ENCODE data around the gene USP16. TPM values are rescaled to one million over a fixed set of nuclear protein-coding genes. Genes with fewer than 3 reads are reported as not detected.
"Not testable (repeated sequence)": the region's sequence is repeated elsewhere in the genome, so short reads cannot be mapped to it uniquely, and the experiment has no call there.

USP16 gene
- 64.0 TPM for total RNA-seq

GRCh38 chr21:29024474-29025327 is at the start of gene USP16:
TSS of gene USP16 (plus strand) at chr21:29024668. CDS start at chr21:29027914, 3,246 bp downstream.
- H3K27me3 ChIP-seq (ENCODE audit: insufficient read depth, low read length), result no peaks in the 10 kb centered on the region
- no peaks in the 10 kb centered on the region for H3K9me3 ChIP-seq (ENCODE audit: low read depth, low read length)
- H3K4me1 ChIP-seq (ENCODE audit: insufficient read depth, low read length), result peaks cover 43% of the 10 kb centered on the region
- peak within 1 kb of the TSS; percentile 80 for H3K4me3 ChIP-seq (ENCODE audit: low read length)

GRCh38 chr21:28975397-28975796 is 49.1 kb upstream of the USP16 start:
- Histone ChIP-seq H3K4me1 (ENCODE audit: insufficient read depth, low read length) (no peaks in the 10 kb centered on the region), H3K4me3 (ENCODE audit: low read length) (no peak overlapping the region), H3K9me3 (ENCODE audit: low read depth, low read length) (no peaks in the 10 kb centered on the region), H3K27me3 (ENCODE audit: insufficient read depth, low read length) (no peaks in the 10 kb centered on the region)

- Histone ChIP-seq H3K9me3 (ENCODE audit: low read depth, low read length) (no peaks in the 10 kb centered on the region), H3K4me1 (ENCODE audit: insufficient read depth, low read length) (no peaks in the 10 kb centered on the region), H3K4me3 (ENCODE audit: low read length) (no peak overlapping the region), H3K27me3 (ENCODE audit: insufficient read depth, low read length) (no peaks in the 10 kb centered on the region)
Observed at GRCh38 chr21:28979092-28979491, 45.4 kb upstream of the USP16 start.

- Histone ChIP-seq H3K9me3 (ENCODE audit: low read depth, low read length) (no peaks in the 10 kb centered on the region), H3K4me1 (ENCODE audit: insufficient read depth, low read length) (no peaks in the 10 kb centered on the region), H3K27me3 (ENCODE audit: insufficient read depth, low read length) (no peaks in the 10 kb centered on the region), H3K4me3 (ENCODE audit: low read length) (no peak overlapping the region)
Observed at GRCh38 chr21:28982637-28983036, 41.8 kb upstream of the USP16 start.

GRCh38 chr21:28986677-28987076 is 37.8 kb upstream of the USP16 start:
- H3K27me3 ChIP-seq (ENCODE audit: insufficient read depth, low read length), result no peaks in the 10 kb centered on the region
- no peaks in the 10 kb centered on the region for H3K9me3 ChIP-seq (ENCODE audit: low read depth, low read length)
- peaks cover 13% of the 10 kb centered on the region for H3K4me1 ChIP-seq (ENCODE audit: insufficient read depth, low read length)
- H3K4me3 ChIP-seq (ENCODE audit: low read length), result no peak overlapping the region

- peaks cover 22% of the 10 kb centered on the region for H3K4me1 ChIP-seq (ENCODE audit: insufficient read depth, low read length)
- not testable (repeated sequence) for H3K4me3 ChIP-seq (ENCODE audit: low read length); H3K27me3 ChIP-seq (ENCODE audit: insufficient read depth, low read length); H3K9me3 ChIP-seq (ENCODE audit: low read depth, low read length)
Observed at GRCh38 chr21:28988146-28988545, 36.3 kb upstream of the USP16 start.

- Histone ChIP-seq H3K9me3 (ENCODE audit: low read depth, low read length) (no peaks in the 10 kb centered on the region), H3K4me3 (ENCODE audit: low read length) (peak overlapping the region; percentile 98), H3K4me1 (ENCODE audit: insufficient read depth, low read length) (peaks cover 26% of the 10 kb centered on the region), H3K27me3 (ENCODE audit: insufficient read depth, low read length) (no peaks in the 10 kb centered on the region)
Observed at GRCh38 chr21:28991861-28992525, 32.5 kb upstream of the USP16 start.

- Histone ChIP-seq H3K4me1 (ENCODE audit: insufficient read depth, low read length) (peaks cover 26% of the 10 kb centered on the region), H3K4me3 (ENCODE audit: low read length) (peak within 1 kb of the TSS; percentile 98), H3K9me3 (ENCODE audit: low read depth, low read length) (no peaks in the 10 kb centered on the region), H3K27me3 (ENCODE audit: insufficient read depth, low read length) (no peaks in the 10 kb centered on the region)
Observed at GRCh38 chr21:28992526-28993292, 31.8 kb upstream of the USP16 start, which contains the start of gene LTN1. TSS of gene LTN1 (minus strand) at chr21:28992877. CDS start at chr21:28992805, 72 bp downstream.

GRCh38 chr21:28993293-28993629 is 31.2 kb upstream of the USP16 start:
- Histone ChIP-seq H3K9me3 (ENCODE audit: low read depth, low read length) (no peaks in the 10 kb centered on the region), H3K4me3 (ENCODE audit: low read length) (peak overlapping the region; percentile 98), H3K27me3 (ENCODE audit: insufficient read depth, low read length) (no peaks in the 10 kb centered on the region), H3K4me1 (ENCODE audit: insufficient read depth, low read length) (peaks cover 26% of the 10 kb centered on the region)

- no peaks in the 10 kb centered on the region for H3K27me3 ChIP-seq (ENCODE audit: insufficient read depth, low read length)
- no peaks in the 10 kb centered on the region for H3K9me3 ChIP-seq (ENCODE audit: low read depth, low read length)
- H3K4me1 ChIP-seq (ENCODE audit: insufficient read depth, low read length), result peaks cover 11% of the 10 kb centered on the region
- peak overlapping the region; percentile 79 for H3K4me3 ChIP-seq (ENCODE audit: low read length)
Observed at GRCh38 chr21:29002442-29003144, 21.9 kb upstream of the USP16 start.

- Histone ChIP-seq H3K27me3 (ENCODE audit: insufficient read depth, low read length) (no peaks in the 10 kb centered on the region), H3K9me3 (ENCODE audit: low read depth, low read length) (no peaks in the 10 kb centered on the region), H3K4me1 (ENCODE audit: insufficient read depth, low read length) (peaks cover 11% of the 10 kb centered on the region), H3K4me3 (ENCODE audit: low read length) (no peak overlapping the region)
Observed at GRCh38 chr21:29005696-29006095, 18.8 kb upstream of the USP16 start.

- Histone ChIP-seq H3K4me3 (ENCODE audit: low read length) (no peak overlapping the region), H3K27me3 (ENCODE audit: insufficient read depth, low read length) (no peaks in the 10 kb centered on the region), H3K9me3 (ENCODE audit: low read depth, low read length) (no peaks in the 10 kb centered on the region), H3K4me1 (ENCODE audit: insufficient read depth, low read length) (peaks cover 11% of the 10 kb centered on the region)
Observed at GRCh38 chr21:29007135-29007534, 17.3 kb upstream of the USP16 start.

GRCh38 chr21:29007810-29008209 is 16.7 kb upstream of the USP16 start:
- peaks cover 7% of the 10 kb centered on the region for H3K4me1 ChIP-seq (ENCODE audit: insufficient read depth, low read length)
- H3K27me3 ChIP-seq (ENCODE audit: insufficient read depth, low read length), result no peaks in the 10 kb centered on the region
- H3K4me3 ChIP-seq (ENCODE audit: low read length), result no peak overlapping the region
- no peaks in the 10 kb centered on the region for H3K9me3 ChIP-seq (ENCODE audit: low read depth, low read length)

GRCh38 chr21:29008367-29008766 is 16.1 kb upstream of the USP16 start:
- no peaks in the 10 kb centered on the region for H3K9me3 ChIP-seq (ENCODE audit: low read depth, low read length)
- no peak overlapping the region for H3K4me3 ChIP-seq (ENCODE audit: low read length)
- no peaks in the 10 kb centered on the region for H3K27me3 ChIP-seq (ENCODE audit: insufficient read depth, low read length)
- peaks cover 4% of the 10 kb centered on the region for H3K4me1 ChIP-seq (ENCODE audit: insufficient read depth, low read length)

All from mononuclear cell (primary cell).